Transverse colon (tissue), 4 donors: Measurements from ENCODE around the gene TMUB2. TPM values are rescaled to one million over a fixed set of nuclear protein-coding genes. Genes with fewer than 3 reads are reported as not detected.
"Not testable (repeated sequence)": the region's sequence is repeated elsewhere in the genome, so short reads cannot be mapped to it uniquely, and the experiment has no call there.

Experiments
- DNase-seq: peaks from one replicate; pipeline ENCODE4 v3.0.0-alpha.2; 2019
- H3K27ac ChIP-seq, 4 donors: fragments of 200-600 bp; sonication (generic); 2 replicates each; pipeline ENCODE4 v1.5.1; 2016 to 2018; ENCODE audit warnings: inconsistent platforms in 4 of 4
- H3K27me3 ChIP-seq: fragments of 200-600 bp; sonication (generic); 2 replicates; pipeline ENCODE4 v1.5.1; 2017; ENCODE audit warnings: inconsistent platforms
- H3K36me3 ChIP-seq, 4 donors: fragments of 200-600 bp; sonication (generic); 2 replicates each; pipeline ENCODE4 v1.5.1; 2017 to 2019; ENCODE audit warnings: inconsistent platforms in 4 of 4
- H3K4me1 ChIP-seq, 4 donors: fragments of 200-600 bp; sonication (generic); 2 replicates each; pipeline ENCODE4 v1.5.1; 2017 to 2020; ENCODE audit warnings: inconsistent platforms in 4 of 4
- H3K4me3 ChIP-seq, 4 donors: fragments of 200-600 bp; sonication (generic); 1 replicate in 1 of 4; 2 replicates in 3 of 4; pipeline versions ENCODE4 v1.5.1 to v1.6.1; 2017 to 2019; ENCODE audit warnings: inconsistent platforms in 4 of 4
- H3K9me3 ChIP-seq, 2 donors: fragments of 200-600 bp; sonication (generic); 2 replicates each; pipeline ENCODE4 v1.5.1; 2017 to 2019; ENCODE audit warnings: inconsistent platforms in 2 of 2
- CTCF ChIP-seq, 5 experiments: fragments of 200-600 bp in 3 of 5; fragments of 450-650 bp in 2 of 5; sonication (generic) in 3 of 5; IDR thresholded peaks; 1 replicate in 2 of 5; 2 replicates in 3 of 5; pipeline ENCODE4 v1.5.1; 2016 to 2017; ENCODE audit warnings: antibody characterized with exemption in 5 of 5, inconsistent platforms in 3 of 5, mild to moderate bottlenecking in 2 of 5, moderate library complexity in 1 of 5
- EP300 ChIP-seq: sonication (generic); formaldehyde crosslinking; IDR thresholded peaks from one replicate; pipeline ENCODE4 v1.6.1; 2017; ENCODE audit warnings: antibody characterized with exemption, low read depth
- POLR2A ChIP-seq: fragments of 450-650 bp; IDR thresholded peaks from one replicate; pipeline ENCODE4 v1.6.1; 2016; ENCODE audit warnings: antibody characterized with exemption, mild to moderate bottlenecking, moderate library complexity
- POLR2AphosphoS5 ChIP-seq, 3 donors: sonication (generic); formaldehyde crosslinking; IDR thresholded peaks; one replicate each; pipeline ENCODE4 v1.6.1; 2016; ENCODE audit warnings: antibody characterized with exemption in 3 of 3
- WGBS, 2 donors: methylation state at CpG; one replicate each; pipeline ENCODE4 v1.1.5; 2018; ENCODE audit warnings: low coverage in 1 of 2; 5-methylcytosine and 5-hydroxymethylcytosine counted together
- in situ Hi-C, 4 donors: fragments of 200-750 bp; cut with MboI; loops; one replicate each; pipeline versions ENCODE4 v1.15.0 to v1.15.1; 2017; ENCODE audit warnings: low sequenced_read_pairs in 3 of 4, low pct_ligation_motif_present in 1 of 4, low pct_unique_long_range_greater_than_20kb in 1 of 4
- intact Hi-C: fragments of 100-400 bp; cut with DNase I; formaldehyde crosslinking; loops from one replicate; pipeline ENCODE4 v1.15.1; 2023; ENCODE audit warnings: low total_unique reads
- total RNA-seq, 4 donors: library from RNA; depleted of rRNA; stranded (reverse); fragments of >200 nt; gene quantifications; one replicate each; pipeline ENCODE4 v1.1.0, GENCODE V29; 2016

TMUB2 gene
- 10 to 100 TPM; 53.4 to 70.5 (median 60.6) TPM for total RNA-seq

GRCh38 chr17:44186307-44187130, at the start of gene TMUB2:
Gene TMUB2, plus strand, starts transcription at chr17:44186972. Its CDS starts 737 bp downstream, at chr17:44187709.
- TF ChIP-seq EP300 (peak; percentile 20), POLR2A (peak; percentile 84), POLR2AphosphoS5 (IDR thresholded peaks at IDR 0.05) (peak; percentile 86 to 92 (median 90)), CTCF (IDR thresholded peaks at IDR 0.05) (no peak)
- Histone ChIP-seq H3K36me3 (peaks cover 0 to 6% (median 0%) of the 10 kb centered on the region in 4 donors), H3K4me3 (peak within 1 kb of the TSS; percentile 92 to 95 (median 93)), H3K27me3 (no peaks in the 10 kb centered on the region), H3K4me1 (peaks cover 11 to 29% (median 23%) of the 10 kb centered on the region in 4 donors), H3K27ac (peak within 1 kb of the TSS; percentile 95 to 97 (median 96)), H3K9me3 (no peaks in the 10 kb centered on the region)
- in situ Hi-C loops = no loop called here
- intact Hi-C loops = loop anchor here (10.0 kb wide), 1 partner anchor 958 kb away; the partner anchor contains the start of gene HEXIM1
- peak; percentile 100 for DNase-seq
- WGBS, 2 donors = 0% methylated on average over 23 to 50 of the region's 50 CpGs

GRCh38 chr17:44137891-44138709, 48.7 kb upstream of the TMUB2 start:
- 2 to 20% methylated on average over 1 to 20 of the region's 20 CpGs for WGBS, 2 donors

GRCh38 chr17:44143921-44144320, 42.9 kb upstream of the TMUB2 start:
- 89 to 93% methylated on average over 3 to 8 of the region's 8 CpGs for WGBS, 2 donors
- DNase-seq, H3K27me3 ChIP-seq, H3K36me3 ChIP-seq, intact Hi-C loops, H3K27ac ChIP-seq, H3K4me3 ChIP-seq, in situ Hi-C loops, H3K9me3 ChIP-seq: not testable (repeated sequence)
- peaks cover 0 to 15% (median 9%) of the 10 kb centered on the region in 4 donors for H3K4me1 ChIP-seq

More at GRCh38 chr17:44137891-44138709, 48.7 kb upstream of the TMUB2 start:
- in situ Hi-C loops (no loop called here), intact Hi-C loops (no loop called here)
- Histone ChIP-seq H3K4me3 (peak overlapping the region in 1 of 4 donors; percentile 4), H3K36me3 (no peaks in the 10 kb centered on the region), H3K9me3 (no peaks in the 10 kb centered on the region), H3K27me3 (no peaks in the 10 kb centered on the region), H3K4me1 (peaks cover 0 to 26% (median 17%) of the 10 kb centered on the region in 4 donors), H3K27ac (peak overlapping the region; percentile 9 to 41 (median 22))
- peak; percentile 73 for DNase-seq
- TF ChIP-seq EP300 (no peak), POLR2A (no peak), POLR2AphosphoS5 (IDR thresholded peaks at IDR 0.05) (peak; percentile 41 to 53 (median 44)), CTCF (IDR thresholded peaks at IDR 0.05) (no peak)

GRCh38 chr17:44144966-44145739, 41.6 kb upstream of the TMUB2 start:
- intact Hi-C loops = no loop called here
- WGBS, 2 donors = 83 to 90% methylated on average over 6 to 7 of the region's 7 CpGs
- in situ Hi-C loops = no loop called here
- no peak for TF ChIP-seq CTCF (IDR thresholded peaks at IDR 0.05)
- no peak for TF ChIP-seq EP300
- TF ChIP-seq POLR2A = no peak
- no peak for TF ChIP-seq POLR2AphosphoS5 (IDR thresholded peaks at IDR 0.05)
- no peaks in the 10 kb centered on the region for H3K36me3 ChIP-seq
- DNase-seq = no peak
- H3K9me3 ChIP-seq = no peaks in the 10 kb centered on the region
- H3K4me1 ChIP-seq = peaks cover 0 to 15% (median 9%) of the 10 kb centered on the region in 4 donors
- H3K27me3 ChIP-seq = no peaks in the 10 kb centered on the region
- H3K4me3 ChIP-seq = no peak overlapping the region
- H3K27ac ChIP-seq = no peak overlapping the region
